GM21529 (cell line): ENCODE results near the gene SERPINB5.
"Not testable (repeated sequence)": the region's sequence is repeated elsewhere in the genome, so short reads cannot be mapped to it uniquely, and the experiment has no call there.

Experiments used
- ATAC-seq: cut with Tn5 transposase; IDR thresholded peaks from one replicate; pipeline ENCODE4 v1.9.1; 2021; ENCODE audit not compliant: unreplicated experiment

Gene SERPINB5, protein sequence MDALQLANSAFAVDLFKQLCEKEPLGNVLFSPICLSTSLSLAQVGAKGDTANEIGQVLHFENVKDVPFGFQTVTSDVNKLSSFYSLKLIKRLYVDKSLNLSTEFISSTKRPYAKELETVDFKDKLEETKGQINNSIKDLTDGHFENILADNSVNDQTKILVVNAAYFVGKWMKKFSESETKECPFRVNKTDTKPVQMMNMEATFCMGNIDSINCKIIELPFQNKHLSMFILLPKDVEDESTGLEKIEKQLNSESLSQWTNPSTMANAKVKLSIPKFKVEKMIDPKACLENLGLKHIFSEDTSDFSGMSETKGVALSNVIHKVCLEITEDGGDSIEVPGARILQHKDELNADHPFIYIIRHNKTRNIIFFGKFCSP

DNA sequence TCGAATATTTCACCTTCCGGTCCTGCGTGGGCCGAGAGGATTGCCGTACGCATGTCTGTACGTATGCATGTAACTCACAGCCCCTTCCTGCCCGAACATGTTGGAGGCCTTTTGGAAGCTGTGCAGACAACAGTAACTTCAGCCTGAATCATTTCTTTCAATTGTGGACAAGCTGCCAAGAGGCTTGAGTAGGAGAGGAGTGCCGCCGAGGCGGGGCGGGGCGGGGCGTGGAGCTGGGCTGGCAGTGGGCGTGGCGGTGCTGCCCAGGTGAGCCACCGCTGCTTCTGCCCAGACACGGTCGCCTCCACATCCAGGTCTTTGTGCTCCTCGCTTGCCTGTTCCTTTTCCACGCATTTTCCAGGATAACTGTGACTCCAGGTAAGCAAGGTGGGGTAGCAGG lies at the start of gene SERPINB5:
Gene SERPINB5 (plus strand): TSS at position 291 of the 400 bp plus-strand sequence. CDS start 7,471 bp downstream, outside the sequence.
- no peak for ATAC-seq

DNA sequence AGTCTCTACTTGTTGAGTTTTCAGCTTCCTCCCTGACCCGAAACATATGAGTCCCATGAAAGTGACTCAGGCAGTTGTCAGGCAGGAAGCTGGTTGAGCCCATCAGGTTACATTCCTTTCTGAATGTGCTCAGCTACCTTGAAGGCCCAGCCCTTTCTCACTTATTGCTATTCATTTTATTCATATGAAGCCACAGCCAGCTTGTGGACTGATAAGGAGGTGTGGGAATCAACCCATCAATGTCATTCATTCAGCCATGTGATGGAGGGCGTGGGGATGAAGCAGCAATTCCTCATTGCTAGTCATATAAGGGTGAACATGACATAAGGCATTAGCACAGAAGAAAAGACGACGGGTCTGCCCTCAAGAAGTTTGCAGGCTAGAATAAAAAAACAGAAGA lies 49.2 kb upstream of the SERPINB5 start:
- no peak for ATAC-seq

DNA sequence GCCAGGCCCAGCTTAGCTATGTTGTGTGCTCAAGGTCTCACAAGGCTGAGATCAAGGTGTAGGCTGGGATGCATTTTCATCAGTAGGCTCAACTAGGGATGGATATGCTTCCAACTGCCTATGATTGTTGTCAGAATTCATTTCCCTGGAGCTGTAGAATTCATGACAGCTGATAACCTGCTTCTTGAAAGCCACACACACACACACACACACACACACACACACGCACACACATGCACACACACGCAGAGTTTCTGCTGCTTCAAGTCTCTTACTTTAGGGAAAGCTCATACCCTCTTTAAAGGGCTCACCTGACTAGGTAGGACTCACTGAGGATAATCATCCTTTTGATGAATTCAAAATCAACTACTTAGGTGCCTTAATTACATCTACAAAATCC lies 46.2 kb upstream of the SERPINB5 start:
- no peak for ATAC-seq

DNA sequence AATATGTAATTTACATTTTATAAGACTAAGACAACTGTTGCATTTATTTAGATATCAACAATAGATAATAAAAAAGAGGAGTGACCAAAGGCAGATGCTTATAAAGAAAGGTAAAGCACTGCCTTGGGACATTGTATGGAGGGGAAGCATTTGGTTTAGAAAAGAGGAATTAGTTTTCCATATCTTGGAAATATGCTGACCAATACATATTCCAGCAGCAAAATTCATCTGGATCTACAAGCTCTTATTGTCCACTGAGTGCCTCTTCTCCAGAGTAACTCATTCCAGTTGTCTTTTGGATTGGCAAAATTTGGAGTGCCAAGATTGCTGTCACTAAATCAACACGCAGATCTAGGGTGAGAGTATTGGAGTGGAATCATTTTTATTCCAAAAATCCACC lies 45.6 kb upstream of the SERPINB5 start:
- ATAC-seq, result no peak

DNA sequence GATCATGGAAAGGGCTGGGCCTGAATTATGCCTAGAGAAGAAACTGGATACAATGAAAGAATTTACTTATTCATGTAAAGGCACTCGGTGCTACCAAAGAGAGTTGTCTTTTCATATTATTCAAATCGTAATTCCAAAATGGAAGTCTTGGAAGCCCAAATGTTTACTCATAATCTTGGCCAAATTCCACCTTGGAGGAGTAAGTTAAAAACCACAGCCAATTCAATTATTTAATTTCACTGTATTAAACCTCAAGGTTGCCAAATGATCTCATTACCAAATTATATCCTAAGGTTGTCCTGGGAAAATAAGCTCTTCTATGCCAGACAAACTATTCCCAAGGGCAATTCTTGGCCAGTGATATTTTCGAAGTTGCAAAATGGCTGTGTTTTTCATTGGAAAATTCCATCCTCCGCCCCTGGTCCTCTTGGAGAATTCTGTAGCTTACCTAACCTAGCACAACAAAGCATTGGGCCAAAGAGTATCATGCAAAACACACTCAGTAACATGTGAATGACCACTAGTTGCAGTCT lies 43.4 kb upstream of the SERPINB5 start:
- ATAC-seq, result no peak

DNA sequence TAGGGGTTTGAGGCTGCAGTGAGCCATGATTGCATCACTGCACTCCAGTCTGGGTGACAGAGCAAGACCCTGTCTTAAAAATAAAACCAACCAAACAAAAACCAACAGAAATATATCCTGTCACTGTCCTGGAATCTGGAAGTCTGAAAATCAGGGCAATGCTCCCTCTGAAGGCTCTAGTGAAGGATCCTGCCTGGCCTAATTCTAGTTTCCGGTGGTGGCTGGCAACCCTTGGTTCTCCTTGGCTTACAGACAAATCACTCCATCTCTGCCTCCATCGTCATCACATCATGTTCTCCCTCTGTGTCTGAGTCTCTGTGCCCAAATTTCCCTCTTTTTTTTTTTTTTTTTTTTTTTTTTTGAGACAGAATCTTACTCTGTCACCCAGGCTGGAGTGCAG lies 38.6 kb upstream of the SERPINB5 start:
- ATAC-seq, result no peak

DNA sequence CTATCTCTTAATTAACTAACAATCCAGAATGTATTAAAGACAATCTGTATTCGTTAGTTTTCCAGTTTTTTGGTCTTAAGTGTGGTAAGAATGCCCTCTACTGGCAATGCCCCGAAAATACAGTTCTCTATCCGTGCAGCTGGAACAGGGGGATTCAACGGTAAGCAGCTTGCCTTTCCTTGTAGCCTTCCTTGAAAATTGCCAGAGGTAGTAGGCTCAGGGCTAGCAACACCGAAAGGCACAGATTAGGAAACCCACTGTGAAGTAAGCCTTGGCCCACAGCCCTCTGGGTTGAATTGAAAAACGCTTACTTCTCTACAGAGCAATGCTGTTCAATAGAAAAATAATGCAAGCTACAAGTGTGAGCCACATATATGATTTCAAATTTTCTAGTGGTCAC lies 37.4 kb upstream of the SERPINB5 start:
- peak; percentile 63 for ATAC-seq

DNA sequence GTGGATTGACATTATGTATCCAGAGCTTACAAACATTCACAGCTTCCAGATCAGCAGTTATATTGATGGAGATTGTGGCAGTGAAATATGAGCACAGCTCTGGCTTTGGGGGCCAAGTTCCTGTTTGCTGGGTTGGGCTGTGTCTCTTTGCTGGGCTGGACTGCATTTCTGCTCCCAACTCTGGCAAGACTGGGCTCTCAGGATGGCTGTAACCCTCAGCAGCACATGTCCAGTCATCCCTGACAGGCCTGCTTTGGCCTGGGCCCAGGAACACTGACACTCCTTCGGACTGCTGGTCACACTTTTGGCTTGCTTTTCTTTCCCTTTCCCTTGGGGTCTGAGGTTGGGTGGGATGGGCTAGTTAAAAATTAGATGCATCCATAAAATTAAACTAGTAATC lies 36.5 kb upstream of the SERPINB5 start:
- ATAC-seq, result no peak

DNA sequence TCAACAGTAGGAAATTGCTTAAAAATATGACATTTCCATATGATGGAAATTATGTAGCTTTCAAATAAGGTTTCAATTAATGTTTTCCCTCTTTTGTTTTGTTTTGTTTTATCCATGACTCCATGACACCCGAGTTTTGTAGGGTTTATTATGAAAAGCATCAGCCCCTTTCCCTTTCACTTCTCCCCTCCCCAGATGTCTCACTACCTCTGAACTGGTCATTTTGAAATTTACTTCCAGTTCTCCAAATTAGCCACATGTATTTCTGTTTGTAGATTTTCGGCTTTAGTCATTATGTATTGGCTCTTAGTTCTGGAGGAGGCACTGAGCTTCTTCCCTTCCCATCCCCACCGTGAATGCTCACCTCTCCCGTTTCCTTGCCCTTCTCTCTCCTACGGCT lies 35.9 kb upstream of the SERPINB5 start:
- ATAC-seq, result peak; percentile 64

DNA sequence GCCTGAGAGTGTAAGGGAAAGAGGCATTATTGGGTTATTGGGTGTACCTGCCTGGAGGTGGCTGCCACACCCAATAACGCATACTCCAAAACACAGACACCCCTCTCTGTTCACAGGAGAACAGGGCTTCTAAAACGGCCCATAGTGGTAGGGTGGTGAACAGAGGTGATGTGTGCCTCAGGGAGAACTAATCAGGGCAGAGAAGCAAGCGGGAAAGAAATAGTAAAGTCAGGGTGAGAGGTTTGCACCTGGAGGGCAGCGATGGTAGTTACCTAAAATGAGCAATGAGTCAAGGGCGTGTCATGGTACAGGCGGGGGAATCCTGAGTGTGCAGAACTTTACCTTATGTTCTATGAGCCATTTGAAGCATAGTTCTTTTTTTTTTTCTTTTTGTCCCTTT lies 32.9 kb upstream of the SERPINB5 start:
- ATAC-seq, result no peak

DNA sequence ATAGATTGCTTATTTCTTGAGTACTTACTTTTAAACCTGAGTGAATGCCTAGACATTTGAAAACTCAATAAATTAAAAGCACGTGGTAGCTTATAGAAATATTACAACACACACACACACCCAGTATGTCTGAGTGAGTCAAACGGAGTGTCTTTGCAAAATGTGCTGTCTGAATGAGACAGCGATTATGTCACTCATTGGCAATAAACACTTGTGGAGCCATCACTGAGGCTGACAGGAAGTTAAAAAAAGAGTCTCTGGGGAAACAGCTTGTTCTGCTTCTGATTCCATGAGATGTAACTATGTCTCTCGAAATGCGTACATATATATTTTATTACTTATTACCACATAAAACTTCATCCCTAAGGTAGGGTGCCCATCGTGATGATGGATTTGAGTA lies 32.2 kb upstream of the SERPINB5 start:
- no peak for ATAC-seq

DNA sequence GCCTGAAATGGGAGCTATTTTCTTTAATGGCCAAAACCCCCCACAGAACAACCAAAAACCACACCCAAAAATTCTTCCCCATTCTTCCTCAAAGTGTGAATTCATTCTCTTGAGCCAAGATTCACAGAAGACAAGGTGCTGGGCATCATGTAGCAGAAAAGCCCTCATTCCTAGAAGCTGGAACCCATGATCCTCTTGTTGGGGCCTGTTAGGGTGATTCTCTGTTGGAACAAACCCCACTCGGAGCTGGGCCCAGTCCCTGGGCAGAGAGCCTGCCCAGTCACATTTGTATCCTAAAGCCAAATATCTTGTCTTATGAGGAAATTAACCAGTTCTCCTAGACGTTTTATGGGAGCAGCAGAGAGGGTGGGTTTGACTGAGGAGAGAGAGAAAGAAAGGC lies 31.7 kb upstream of the SERPINB5 start:
- no peak for ATAC-seq

DNA sequence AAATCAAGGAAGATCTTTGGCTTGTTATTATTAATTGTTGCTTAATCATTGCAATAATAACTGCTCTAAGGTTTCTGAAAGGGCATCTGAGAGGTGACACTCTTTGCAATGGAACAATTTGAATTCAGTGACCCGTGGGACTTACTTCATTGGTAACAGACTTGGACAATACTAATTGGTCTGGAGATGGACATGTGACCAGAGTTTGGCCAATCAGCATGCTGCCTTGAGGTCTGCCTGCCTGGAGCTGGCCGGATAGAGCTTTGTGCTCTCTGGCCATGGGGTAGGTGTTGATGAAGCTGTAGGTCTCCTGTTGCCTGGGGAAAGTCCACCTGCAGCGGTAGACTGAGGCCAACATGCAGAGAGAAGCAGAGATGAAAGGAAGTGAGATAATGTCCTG lies 30.5 kb upstream of the SERPINB5 start:
- ATAC-seq, result no peak

DNA sequence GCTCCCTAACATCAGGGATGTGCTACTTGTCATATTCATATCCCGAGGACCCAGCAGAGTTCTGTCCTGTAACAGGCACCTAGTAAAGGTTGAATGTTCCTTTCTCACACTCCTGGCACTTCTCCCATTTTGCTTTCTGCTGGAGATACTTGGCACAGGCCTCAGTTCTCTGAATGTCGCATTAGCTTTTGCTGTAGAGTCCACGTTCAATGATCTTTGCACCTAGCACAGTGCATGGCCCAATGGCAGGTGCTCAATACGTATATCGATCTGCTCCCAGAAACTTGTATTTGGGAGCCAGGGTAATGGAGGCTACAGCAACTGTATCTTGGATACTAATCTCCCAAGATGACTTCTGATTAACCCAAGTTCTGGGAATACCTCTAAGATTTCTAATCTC lies 29.7 kb upstream of the SERPINB5 start:
- ATAC-seq, result no peak

DNA sequence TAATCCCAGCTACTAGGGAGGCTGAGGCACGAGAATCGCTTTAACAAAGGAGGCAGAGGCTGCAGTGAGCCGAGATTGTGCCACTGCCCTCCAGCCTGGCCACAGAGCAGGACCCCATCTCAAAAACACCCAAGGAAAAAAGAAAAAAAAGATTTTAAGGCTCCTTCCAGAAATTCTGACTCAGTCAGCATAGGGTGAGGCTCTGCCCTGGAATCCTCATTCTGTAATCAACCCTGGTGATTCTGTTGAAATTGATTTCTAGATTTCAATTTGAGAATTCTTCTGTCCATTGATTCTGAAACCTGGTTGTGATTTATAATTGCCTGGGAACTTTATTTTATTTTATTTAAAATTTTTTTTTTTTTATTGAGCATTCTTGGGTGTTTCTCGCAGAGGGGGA lies 27.3 kb upstream of the SERPINB5 start:
- no peak for ATAC-seq

DNA sequence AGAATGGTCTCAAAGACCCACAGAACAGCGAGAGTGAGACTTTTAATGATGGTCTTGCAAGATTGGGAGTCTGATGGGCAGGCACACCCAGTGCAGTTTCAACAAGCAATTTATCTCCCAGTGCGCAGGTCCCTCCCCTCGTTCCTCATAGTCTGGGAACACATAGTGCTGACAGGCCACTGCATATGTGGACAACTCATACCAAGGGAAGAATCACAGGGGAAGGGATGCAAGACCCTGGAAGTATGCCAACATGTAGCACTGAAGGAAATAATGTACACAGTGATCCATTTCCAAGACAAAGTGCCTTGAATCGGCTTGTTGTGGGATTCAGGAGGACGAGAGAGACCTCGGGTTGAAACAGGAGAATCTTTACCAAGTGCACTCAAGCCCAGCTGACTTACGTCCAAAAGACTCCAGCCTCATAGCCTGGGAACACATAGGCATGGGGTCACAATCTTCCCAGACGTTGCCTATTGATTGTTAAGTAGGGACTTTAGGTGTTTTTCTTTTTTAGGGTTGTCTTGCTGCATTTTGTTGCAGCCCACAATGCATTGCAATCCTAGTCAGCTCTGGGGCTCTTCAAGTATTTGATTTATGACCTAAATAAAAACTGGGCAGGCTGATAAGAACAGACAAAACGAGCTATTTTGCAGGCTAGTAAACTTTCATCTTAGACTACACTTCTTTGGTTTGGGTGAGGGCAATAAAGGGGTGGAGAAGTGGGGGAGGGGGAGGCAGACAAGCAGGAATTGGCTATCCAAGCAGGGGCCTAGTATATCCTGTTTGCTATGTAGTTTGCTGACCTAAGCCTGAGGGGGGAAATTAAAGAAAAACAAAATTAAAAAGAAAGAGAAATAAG lies 24.7 kb upstream of the SERPINB5 start:
- no peak for ATAC-seq

DNA sequence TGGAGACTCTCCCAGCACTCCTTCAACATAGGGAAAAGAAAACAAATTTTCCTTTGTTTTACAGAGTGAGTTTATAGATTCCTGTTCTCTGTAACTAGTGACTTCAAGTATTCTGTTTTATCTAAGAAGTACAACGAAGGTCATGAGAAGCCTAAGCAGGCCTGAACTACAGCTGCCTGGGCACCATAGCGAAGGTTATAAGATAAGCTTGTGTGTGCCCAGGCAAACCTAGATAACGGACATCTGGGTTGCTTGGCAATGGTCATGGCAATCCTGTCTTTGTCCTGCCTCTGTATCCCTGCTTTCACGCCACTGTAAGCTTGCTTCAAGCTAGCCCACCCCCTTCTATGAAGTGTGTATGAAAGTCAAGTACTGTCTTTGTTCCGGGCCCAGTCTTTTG lies 24.0 kb upstream of the SERPINB5 start:
- ATAC-seq, result not testable (repeated sequence)

DNA sequence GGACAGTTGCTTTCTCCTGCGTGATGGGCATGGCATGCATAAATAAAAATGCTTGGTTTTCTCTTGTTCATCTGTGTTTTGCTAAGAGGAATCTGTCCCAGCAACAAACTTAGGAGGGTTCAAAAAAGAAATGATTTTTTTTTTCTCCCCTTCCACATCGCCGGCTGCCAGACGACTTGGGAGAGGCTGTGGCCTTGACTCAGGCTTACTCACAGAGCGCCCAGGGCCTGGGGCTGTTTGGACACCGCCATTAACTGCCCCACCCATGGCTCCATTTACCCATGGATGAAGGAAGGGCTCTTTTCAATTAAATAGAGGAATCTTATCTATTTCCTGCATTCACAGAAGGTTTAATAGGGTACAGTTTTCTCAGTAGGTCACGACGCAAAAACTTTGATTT lies 22.3 kb upstream of the SERPINB5 start:
- no peak for ATAC-seq

DNA sequence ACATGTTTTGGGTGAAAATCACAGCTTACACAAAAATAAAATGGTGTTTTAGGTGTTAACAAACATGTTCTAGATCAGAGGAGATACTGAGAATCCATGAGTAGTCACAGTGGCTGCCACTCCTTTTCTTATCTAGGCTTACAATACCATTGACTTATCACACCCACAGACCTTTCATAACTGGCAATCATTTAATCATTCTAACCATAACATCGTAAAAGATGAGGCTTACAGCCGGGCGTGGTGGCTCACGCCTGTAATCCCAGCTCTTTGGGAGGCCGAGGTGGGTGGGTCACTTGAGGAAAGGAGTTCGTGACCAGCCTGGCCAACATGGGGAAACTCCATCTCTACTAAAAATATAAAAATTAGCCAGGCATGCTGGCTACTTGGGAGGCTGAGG lies 18.8 kb upstream of the SERPINB5 start:
- ATAC-seq, result no peak

DNA sequence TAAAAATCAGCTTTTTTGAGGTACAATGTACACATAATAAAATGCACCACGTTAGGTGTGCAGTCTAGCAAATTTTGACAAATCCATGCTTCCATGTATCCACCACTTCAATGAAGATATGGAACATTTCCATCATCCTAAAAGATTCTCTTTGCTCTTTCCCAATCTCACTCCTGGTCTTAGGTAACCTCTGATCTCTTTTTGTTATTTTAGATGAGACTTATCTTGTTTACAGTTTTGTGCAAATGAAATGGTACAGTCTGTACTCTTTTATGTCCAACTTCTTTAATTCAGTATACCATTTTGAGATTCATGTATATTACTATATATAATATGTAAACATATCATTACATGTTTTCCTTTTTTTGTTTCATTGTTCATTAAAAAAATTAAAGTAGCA lies 16.3 kb upstream of the SERPINB5 start:
- ATAC-seq, result no peak

DNA sequence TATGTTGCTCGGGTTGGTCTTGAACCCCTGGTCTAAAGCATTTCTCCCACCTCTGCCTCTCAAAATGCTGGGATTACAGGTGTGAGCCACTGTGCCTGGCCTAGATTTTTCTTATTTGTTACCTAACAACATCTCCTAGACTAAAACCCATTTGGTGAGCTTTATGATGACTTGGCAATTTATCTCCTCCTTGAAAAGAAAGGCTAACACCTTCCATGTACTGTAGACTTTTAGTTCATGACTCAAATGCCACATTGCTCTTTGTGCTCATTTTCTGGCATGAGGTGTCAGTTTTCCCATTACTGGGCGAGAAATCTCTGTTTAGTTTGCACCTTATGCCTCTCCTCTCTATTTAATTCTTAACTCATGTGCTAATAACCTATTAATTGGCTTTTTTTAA lies 12.3 kb upstream of the SERPINB5 start:
- no peak for ATAC-seq

DNA sequence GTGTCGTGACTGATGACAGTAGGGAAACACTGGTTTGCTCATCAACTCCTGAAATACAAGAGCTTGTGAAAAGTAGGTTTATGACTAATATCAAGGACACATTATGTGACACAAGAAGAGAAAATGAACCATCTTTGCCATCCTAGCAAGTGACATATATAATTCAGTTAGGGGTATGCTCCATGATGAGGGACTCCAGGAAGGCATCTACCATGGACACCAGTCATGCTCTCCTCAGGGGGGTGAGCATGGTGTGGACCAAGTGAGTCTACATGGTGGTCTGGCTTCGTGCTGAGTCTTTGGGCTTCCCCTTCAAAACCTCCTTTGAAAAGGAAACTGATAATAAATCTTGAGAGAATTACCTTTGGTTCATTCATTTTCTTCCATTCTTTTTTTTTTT lies 11.7 kb upstream of the SERPINB5 start:
- no peak for ATAC-seq
